ENCODE data around the gene S100A12.

S100A12 gene

DNA sequence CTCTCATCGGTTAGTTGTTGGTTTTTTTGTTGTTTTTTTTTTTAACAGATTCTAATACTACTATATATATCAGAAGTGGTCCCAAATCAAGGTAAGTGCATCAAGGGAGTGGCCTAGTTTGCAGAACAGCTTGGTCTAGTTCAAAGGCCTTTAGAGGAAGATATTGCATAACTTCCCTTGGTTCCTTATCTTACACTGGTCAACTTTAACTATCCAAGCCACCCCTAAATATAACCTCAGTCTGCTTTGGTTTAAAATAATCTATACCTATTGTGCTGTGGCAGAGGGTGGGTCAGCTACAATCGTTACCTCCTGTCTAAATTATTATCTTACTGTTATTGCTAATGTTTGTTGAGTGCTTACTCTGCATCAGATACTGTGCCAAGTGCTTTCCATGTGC is 6.9 kb downstream of the S100A12 start:
- no peak overlapping the region for H3K4me2 ChIP-seq (ENCODE audit: low read depth, low read length, poor library complexity, severe bottlenecking)
- H2AFZ ChIP-seq (ENCODE audit: low read depth, low read length, severe bottlenecking): no peak overlapping the region
- no peaks in the 10 kb centered on the region for H4K20me1 ChIP-seq (ENCODE audit: low read depth, low read length)
- H3K27ac ChIP-seq (ENCODE audit: low read depth, low read length): no peak overlapping the region
- TF ChIP-seq, protein P1, sequence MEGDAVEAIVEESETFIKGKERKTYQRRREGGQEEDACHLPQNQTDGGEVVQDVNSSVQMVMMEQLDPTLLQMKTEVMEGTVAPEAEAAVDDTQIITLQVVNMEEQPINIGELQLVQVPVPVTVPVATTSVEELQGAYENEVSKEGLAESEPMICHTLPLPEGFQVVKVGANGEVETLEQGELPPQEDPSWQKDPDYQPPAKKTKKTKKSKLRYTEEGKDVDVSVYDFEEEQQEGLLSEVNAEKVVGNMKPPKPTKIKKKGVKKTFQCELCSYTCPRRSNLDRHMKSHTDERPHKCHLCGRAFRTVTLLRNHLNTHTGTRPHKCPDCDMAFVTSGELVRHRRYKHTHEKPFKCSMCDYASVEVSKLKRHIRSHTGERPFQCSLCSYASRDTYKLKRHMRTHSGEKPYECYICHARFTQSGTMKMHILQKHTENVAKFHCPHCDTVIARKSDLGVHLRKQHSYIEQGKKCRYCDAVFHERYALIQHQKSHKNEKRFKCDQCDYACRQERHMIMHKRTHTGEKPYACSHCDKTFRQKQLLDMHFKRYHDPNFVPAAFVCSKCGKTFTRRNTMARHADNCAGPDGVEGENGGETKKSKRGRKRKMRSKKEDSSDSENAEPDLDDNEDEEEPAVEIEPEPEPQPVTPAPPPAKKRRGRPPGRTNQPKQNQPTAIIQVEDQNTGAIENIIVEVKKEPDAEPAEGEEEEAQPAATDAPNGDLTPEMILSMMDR (IDR thresholded peaks at IDR 0.05; ENCODE audit: insufficient read depth, low read length, poor library complexity, severe bottlenecking): no peak
- TF ChIP-seq EZH2phosphoT487 (conservative IDR thresholded peaks at IDR 0.05; ENCODE audit: low read length): no peak
- H3K27me3 ChIP-seq (ENCODE audit: low read length): no peaks in the 10 kb centered on the region
- H3K79me2 ChIP-seq (ENCODE audit: insufficient read depth, low read length): no peaks in the 10 kb centered on the region
- no peaks in the 10 kb centered on the region for H3K9me2 ChIP-seq (replicated peaks; ENCODE audit: insufficient read depth, low read length)
- no peak overlapping the region for H3K9ac ChIP-seq (ENCODE audit: low read length)
- no peaks in the 10 kb centered on the region for H3K36me3 ChIP-seq (ENCODE audit: low read length)
- no peaks in the 10 kb centered on the region for H3K9me3 ChIP-seq (ENCODE audit: insufficient read depth, low read length)
- H3F3A ChIP-seq (ENCODE audit: insufficient read depth): no peaks in the 10 kb centered on the region
- no peak overlapping the region for H3K4me3 ChIP-seq (ENCODE audit: insufficient read depth, low read length, poor library complexity, severe bottlenecking)

GRCh38 chr1:153367090-153367489 is 8.3 kb downstream of the S100A12 start:
- no peak overlapping the region for H3K4me2 ChIP-seq (ENCODE audit: low read depth, low read length, poor library complexity, severe bottlenecking)
- no peak overlapping the region for H3K4me3 ChIP-seq (ENCODE audit: insufficient read depth, low read length, poor library complexity, severe bottlenecking)
- no peaks in the 10 kb centered on the region for H3K27me3 ChIP-seq (ENCODE audit: low read length)
- no peak overlapping the region for H3K9ac ChIP-seq (ENCODE audit: low read length)
- TF ChIP-seq, protein P1 (IDR thresholded peaks at IDR 0.05; ENCODE audit: insufficient read depth, low read length, poor library complexity, severe bottlenecking): no peak
- TF ChIP-seq EZH2phosphoT487 (conservative IDR thresholded peaks at IDR 0.05; ENCODE audit: low read length): no peak
- H3F3A ChIP-seq (ENCODE audit: insufficient read depth): no peaks in the 10 kb centered on the region
- no peaks in the 10 kb centered on the region for H3K79me2 ChIP-seq (ENCODE audit: insufficient read depth, low read length)
- no peak overlapping the region for H3K27ac ChIP-seq (ENCODE audit: low read depth, low read length)
- H3K36me3 ChIP-seq (ENCODE audit: low read length): no peaks in the 10 kb centered on the region
- H4K20me1 ChIP-seq (ENCODE audit: low read depth, low read length): no peaks in the 10 kb centered on the region
- H3K9me2 ChIP-seq (replicated peaks; ENCODE audit: insufficient read depth, low read length): no peaks in the 10 kb centered on the region
- no peaks in the 10 kb centered on the region for H3K9me3 ChIP-seq (ENCODE audit: insufficient read depth, low read length)
- H2AFZ ChIP-seq (ENCODE audit: low read depth, low read length, severe bottlenecking): no peak overlapping the region

- Histone ChIP-seq H3F3A (ENCODE audit: insufficient read depth) (no peaks in the 10 kb centered on the region), H4K20me1 (ENCODE audit: low read depth, low read length) (no peaks in the 10 kb centered on the region), H3K9me3 (ENCODE audit: insufficient read depth, low read length) (no peaks in the 10 kb centered on the region)
These were observed 9.2 kb downstream of the S100A12 start for GRCh38 chr1:153366261-153366660.

More at GRCh38 chr1:153366261-153366660, 9.2 kb downstream of the S100A12 start:
- H3K4me3 ChIP-seq (ENCODE audit: insufficient read depth, low read length, poor library complexity, severe bottlenecking): no peak overlapping the region
- H3K79me2 ChIP-seq (ENCODE audit: insufficient read depth, low read length): no peaks in the 10 kb centered on the region
- TF ChIP-seq, protein P1 (IDR thresholded peaks at IDR 0.05; ENCODE audit: insufficient read depth, low read length, poor library complexity, severe bottlenecking): no peak
- TF ChIP-seq EZH2phosphoT487 (conservative IDR thresholded peaks at IDR 0.05; ENCODE audit: low read length): no peak
- H2AFZ ChIP-seq (ENCODE audit: low read depth, low read length, severe bottlenecking): no peak overlapping the region
- no peak overlapping the region for H3K4me2 ChIP-seq (ENCODE audit: low read depth, low read length, poor library complexity, severe bottlenecking)
- no peaks in the 10 kb centered on the region for H3K36me3 ChIP-seq (ENCODE audit: low read length)
- H3K9me2 ChIP-seq (replicated peaks; ENCODE audit: insufficient read depth, low read length): no peaks in the 10 kb centered on the region
- no peaks in the 10 kb centered on the region for H3K27me3 ChIP-seq (ENCODE audit: low read length)
- H3K27ac ChIP-seq (ENCODE audit: low read depth, low read length): no peak overlapping the region
- H3K9ac ChIP-seq (ENCODE audit: low read length): no peak overlapping the region

Data from SU-DHL-6 (cell line).